K562 (cell line): ENCODE results near the gene DCP2. TPM values are rescaled to one million over a fixed set of nuclear protein-coding genes. Genes with fewer than 3 reads are reported as not detected.
A peak's percentile ranks its signal among the peaks of the same experiment; 100 is the strongest.

Source experiments
- ATAC-seq: fragments of 200-7000 bp; cut with Tn5 transposase; 3 replicates; pipeline ENCODE4 v1.9.1; 2020; ENCODE audit warnings: moderate library complexity
- BruUV-seq: library from RNA; stranded (reverse); fragments of 400-500 nt; replicated peaks from 2 replicates; lab custom pipeline; 2021; lab: Mats Ljungman, UMichigan
- CTCF ChIA-PET: fragments of 300-600 bp; formaldehyde crosslinking; extraction: SDS; loops from one replicate; lab custom pipeline; 2021; ENCODE audit warnings: low intra/inter-chr PET ratio; lab: Yijun Ruan, JAX
- POLR2A ChIA-PET: fragments of 300-600, 350-650 bp; sonication (Branson Sonifier 250); formaldehyde crosslinking; extraction: SDS; loops from one replicate; lab custom pipeline; 2021; ENCODE audit warnings: antibody characterized with exemption, inconsistent platforms; lab: Yijun Ruan, JAX
- DNase-seq, 4 experiments: peaks; one replicate each; pipeline versions ENCODE4 v3.0.0 to v3.0.0-alpha.2; 2011 to 2018; ENCODE audit warnings: low spot score in 3 of 4, mixed read lengths in 3 of 4; ENCODE audit errors: extremely low read depth in 1 of 4
- FAIRE-seq: peaks from 2 replicates; lab custom pipeline; 2011; peaks lifted over from hg19 to GRCh38; lab: Jason Lieb, UNC
- H2AFZ ChIP-seq: 2 replicates; pipeline ENCODE4 v1.6.0; 2011; ENCODE audit warnings: low read depth, low read length, control low read depth, inconsistent platforms
- H3K27ac ChIP-seq: fragments of 200-600 bp; 3 replicates; pipeline ENCODE4 v1.8.0; 2011; ENCODE audit warnings: low read depth, mild to moderate bottlenecking, control low read depth, inconsistent platforms, low read length, moderate library complexity, mixed read lengths; ENCODE audit errors: extremely low read depth
- H3K27me3 ChIP-seq, 2 experiments: fragments of 300-600 bp in 1 of 2; 2 replicates in 1 of 2; 3 replicates in 1 of 2; pipeline versions ENCODE4 v1.6.0 to v1.8.0; 2011; ENCODE audit warnings: inconsistent platforms in 2 of 2, low read length in 2 of 2, mild to moderate bottlenecking in 1 of 2, mixed read lengths in 1 of 2, moderate library complexity in 1 of 2; ENCODE audit not compliant: control insufficient read depth in 2 of 2, insufficient read depth in 2 of 2
- H3K36me3 ChIP-seq: fragments of 300-600 bp; 3 replicates; pipeline ENCODE4 v1.8.0; 2011; ENCODE audit warnings: mild to moderate bottlenecking, low read length, inconsistent platforms; ENCODE audit not compliant: control insufficient read depth, insufficient read depth
- H3K4me1 ChIP-seq, 2 experiments: fragments of 200-600 bp in 1 of 2; replicated peaks in 1 of 2; 2 replicates in 1 of 2; 3 replicates in 1 of 2; pipeline versions ENCODE4 v1.5.1 to v1.8.0; 2011; ENCODE audit warnings: inconsistent platforms in 2 of 2, low read length in 2 of 2, mild to moderate bottlenecking in 1 of 2, mixed read lengths in 1 of 2, moderate library complexity in 1 of 2; ENCODE audit not compliant: control insufficient read depth in 2 of 2, insufficient read depth in 2 of 2
- H3K4me2 ChIP-seq: 2 replicates; pipeline ENCODE4 v1.6.1; 2011; ENCODE audit warnings: low read length, control low read depth, inconsistent platforms, mixed read lengths; ENCODE audit not compliant: insufficient read depth
- H3K4me3 ChIP-seq: fragments of 200-600 bp; sonication (generic), shearing (Covaris generic); 2 replicates; pipeline ENCODE4 v1.5.1; 2016; ENCODE audit warnings: control low read depth, inconsistent platforms
- H3K79me2 ChIP-seq: fragments of 200-600 bp; 3 replicates; pipeline ENCODE4 v1.8.0; 2011; ENCODE audit warnings: low read length, inconsistent platforms; ENCODE audit not compliant: control insufficient read depth, insufficient read depth
- H3K9ac ChIP-seq, 2 experiments: 2 replicates each; pipeline versions ENCODE4 v1.6.0 to v1.6.1; 2011; ENCODE audit warnings: low read depth in 2 of 2, low read length in 2 of 2, control low read depth in 1 of 2, inconsistent platforms in 1 of 2, mild to moderate bottlenecking in 1 of 2, mixed read lengths in 1 of 2; ENCODE audit not compliant: insufficient read depth in 1 of 2
- H3K9me1 ChIP-seq: one replicate; pipeline ENCODE4 v1.6.0; 2011; ENCODE audit warnings: inconsistent platforms, mild to moderate bottlenecking, low read length, moderate library complexity; ENCODE audit not compliant: control insufficient read depth, insufficient read depth
- H3K9me3 ChIP-seq: replicated peaks from 2 replicates; pipeline ENCODE4 v1.5.1; 2011; ENCODE audit warnings: low read depth, low read length, inconsistent platforms; ENCODE audit not compliant: control insufficient read depth, insufficient read depth
- H4K20me1 ChIP-seq: replicated peaks from 2 replicates; pipeline ENCODE4 v1.6.1; 2011; ENCODE audit warnings: low read length, inconsistent platforms, mixed read lengths; ENCODE audit not compliant: control insufficient read depth, insufficient read depth
- BRCA1 ChIP-seq, 2 experiments: fragments of 450-650 bp in 1 of 2; sonication (generic) in 1 of 2; formaldehyde crosslinking in 1 of 2; IDR thresholded peaks; 2 replicates each; pipeline versions ENCODE4 v1.5.0 to v1.6.1; 2017 to 2020; ENCODE audit warnings: mild to moderate bottlenecking in 1 of 2, missing genetic modification reagents in 1 of 2
- CBFA2T3 ChIP-seq: fragments of 450-650 bp; IDR thresholded peaks from 2 replicates; pipeline ENCODE4 v1.6.1; 2017
- EHMT2 ChIP-seq: fragments of 450-650 bp; IDR thresholded peaks from 2 replicates; pipeline ENCODE4 v1.6.1; 2018; ENCODE audit warnings: antibody characterized with exemption
- ELF2 ChIP-seq: fragments of 250-450 bp; sonication (Bioruptor Pico); IDR thresholded peaks from 2 replicates; pipeline ENCODE4 v1.5.0; 2021; ENCODE audit warnings: mild to moderate bottlenecking
- HDGF ChIP-seq: fragments of 450-650 bp; IDR thresholded peaks from 2 replicates; pipeline ENCODE4 v1.6.1; 2016
- HNRNPH1 ChIP-seq: fragments of 200-400 bp; formaldehyde crosslinking; optimal IDR thresholded peaks from 2 replicates; pipeline ENCODE3; 2017; ENCODE audit warnings: low read depth, mild to moderate bottlenecking, low read length, moderate library complexity
- HNRNPUL1 ChIP-seq: fragments of 200-400 bp; formaldehyde crosslinking; IDR thresholded peaks from 2 replicates; pipeline ENCODE4 v1.6.1; 2017; ENCODE audit warnings: low read length
- MTA2 ChIP-seq: fragments of 450-650 bp; IDR thresholded peaks from 2 replicates; pipeline ENCODE4 v1.6.1; 2016; ENCODE audit warnings: low read depth
- NFE2L1 ChIP-seq: fragments of 450-650 bp; IDR thresholded peaks from 2 replicates; pipeline ENCODE4 v1.6.1; 2016; ENCODE audit warnings: missing genetic modification characterization, low read depth, mild to moderate bottlenecking, missing compliant biosample characterization, moderate library complexity, borderline replicate concordance
- SAFB2 ChIP-seq: fragments of 200-400 bp; formaldehyde crosslinking; IDR thresholded peaks from 2 replicates; pipeline ENCODE4 v1.6.1; 2018; ENCODE audit warnings: borderline replicate concordance, low read length, low read depth, moderate library complexity; ENCODE audit not compliant: severe bottlenecking
- TCF7L2 ChIP-seq: fragments of 150-350 bp; IDR thresholded peaks from 2 replicates; pipeline ENCODE4 v1.6.1; 2016; ENCODE audit warnings: low read depth, mild to moderate bottlenecking, low read length, moderate library complexity
- ZNF165 ChIP-seq: fragments of 250-450 bp; sonication (Bioruptor Pico); IDR thresholded peaks from 2 replicates; pipeline ENCODE4 v1.4.0; 2020; ENCODE audit warnings: borderline replicate concordance
- ZNF24 ChIP-seq: fragments of 450-650 bp; IDR thresholded peaks from 2 replicates; pipeline ENCODE4 v1.6.1; 2016
- WGBS: fragments of 100-300 bp; shearing (Covaris generic); methylation state at CpG from one replicate; pipeline ENCODE4 v1.1.6; 2016; ENCODE audit warnings: low coverage, mixed read lengths; ENCODE audit not compliant: insufficient coverage; ENCODE audit errors: missing lambda C conversion rate; 5-methylcytosine and 5-hydroxymethylcytosine counted together
- in situ Hi-C: fragments of 300-500 bp; cut with MboI; formaldehyde crosslinking; loops from 4 replicates; pipeline ENCODE4 v1.15.0; 2018; ENCODE audit warnings: inconsistent platforms, mixed read lengths
- intact Hi-C: fragments of 100-400 bp; cut with micrococcal nuclease; formaldehyde crosslinking; loops from 2 replicates; pipeline ENCODE4 v1.14.2; 2022
- polyA plus RNA-seq, 8 experiments: library from polyadenylated mRNA; depleted of rRNA in 4 of 8; stranded (reverse) in 5 of 8; unstranded in 3 of 8; fragments of >200 nt; fragmentation: Nextera tagmentation in 2 of 8; fragmentation: Illumina TruSeq in 1 of 8; extraction: Ambion mirVana in 2 of 8; extraction: Trizol in 1 of 8; gene quantifications; 2 replicates each; pipeline versions ENCODE4 v1.2.1 to v1.2.3, GENCODE V29; 2011 to 2014; ENCODE audit warnings: inconsistent platforms in 1 of 8, missing spikeins in 1 of 8
- total RNA-seq, 7 experiments: library from RNA; depleted of rRNA in 6 of 7; stranded (reverse); fragments of >200 nt in 6 of 7; fragmentation: Illumina TruSeq in 2 of 7; extraction: Trizol in 2 of 7; gene quantifications; 2 replicates each; pipeline versions ENCODE4 v1.2.1 to v1.2.3, GENCODE V29; 2011 to 2021; ENCODE audit warnings: low replicate concordance in 1 of 7
- TF ChIP-seq, protein P1 (sequence below): fragments of 450-650 bp; formaldehyde crosslinking; conservative IDR thresholded peaks from 2 replicates; pipeline ENCODE4 v1.4.0; 2022; ENCODE audit warnings: mild to moderate bottlenecking, missing genetic modification characterization
- TF ChIP-seq, protein P2 (sequence below): fragments of 450-650 bp; conservative IDR thresholded peaks from 2 replicates; pipeline ENCODE4 v1.6.1; 2016; ENCODE audit warnings: missing genetic modification characterization, low read depth, mild to moderate bottlenecking, control low read depth, missing compliant biosample characterization

The DCP2 gene
- total and polyA plus RNA-seq, 9 of the 15 experiments (the other 6 are each of a cell fraction or from before 2014, with no cell fraction given), result 25.9 to 109 (median 46.7) TPM

DNA sequence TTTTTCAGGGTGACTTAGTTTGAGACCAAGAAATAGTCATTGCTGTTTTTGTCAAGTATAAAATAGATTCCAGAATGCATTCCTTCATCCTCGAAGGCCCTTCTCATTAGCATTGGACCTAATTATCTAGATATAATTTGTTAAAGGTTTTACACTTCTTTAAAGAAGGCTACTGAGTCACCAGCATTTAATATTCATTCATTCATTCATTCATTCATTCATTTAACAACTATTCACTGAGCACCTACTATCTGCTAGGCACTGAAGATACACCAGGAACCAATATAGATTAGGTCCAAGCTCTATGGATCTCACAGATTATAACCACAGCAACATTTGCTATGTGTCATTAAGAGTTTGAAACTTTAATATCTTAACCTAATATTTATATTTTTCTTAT, 43.5 kb upstream of the DCP2 start:
- DNase-seq (no peak), FAIRE-seq (no peak), ATAC-seq (no peak)
- H3K27ac ChIP-seq, result no peak overlapping the region
- no peaks in the 10 kb centered on the region for H3K9me1 ChIP-seq
- ChIA-PET CTCF (no interaction called here), POLR2A (no interaction called here)
- H3K4me2 ChIP-seq, result no peak overlapping the region
- H3K9ac ChIP-seq, result no peak overlapping the region
- no peaks in the 10 kb centered on the region for H3K79me2 ChIP-seq
- 14% methylated on average over 1 of the region's 1 CpG for WGBS
- H3K4me1 ChIP-seq, result peaks cover 0 to 7% of the 10 kb centered on the region in 2 experiments; a peak in 2 of 5 replicates
- TF ChIP-seq ZNF24 (peak; percentile 86), MTA2 (no peak)
- in situ Hi-C loops (no loop called here), intact Hi-C loops (no loop called here)
- no peaks in the 10 kb centered on the region for H3K36me3 ChIP-seq
- H3K4me3 ChIP-seq, result no peak overlapping the region
- no peak overlapping the region for H2AFZ ChIP-seq
- H3K9me3 ChIP-seq, result no peaks in the 10 kb centered on the region
- BruUV-seq, result no TSS peak
- H3K27me3 ChIP-seq, result no peaks in the 10 kb centered on the region
- no peaks in the 10 kb centered on the region for H4K20me1 ChIP-seq

DNA sequence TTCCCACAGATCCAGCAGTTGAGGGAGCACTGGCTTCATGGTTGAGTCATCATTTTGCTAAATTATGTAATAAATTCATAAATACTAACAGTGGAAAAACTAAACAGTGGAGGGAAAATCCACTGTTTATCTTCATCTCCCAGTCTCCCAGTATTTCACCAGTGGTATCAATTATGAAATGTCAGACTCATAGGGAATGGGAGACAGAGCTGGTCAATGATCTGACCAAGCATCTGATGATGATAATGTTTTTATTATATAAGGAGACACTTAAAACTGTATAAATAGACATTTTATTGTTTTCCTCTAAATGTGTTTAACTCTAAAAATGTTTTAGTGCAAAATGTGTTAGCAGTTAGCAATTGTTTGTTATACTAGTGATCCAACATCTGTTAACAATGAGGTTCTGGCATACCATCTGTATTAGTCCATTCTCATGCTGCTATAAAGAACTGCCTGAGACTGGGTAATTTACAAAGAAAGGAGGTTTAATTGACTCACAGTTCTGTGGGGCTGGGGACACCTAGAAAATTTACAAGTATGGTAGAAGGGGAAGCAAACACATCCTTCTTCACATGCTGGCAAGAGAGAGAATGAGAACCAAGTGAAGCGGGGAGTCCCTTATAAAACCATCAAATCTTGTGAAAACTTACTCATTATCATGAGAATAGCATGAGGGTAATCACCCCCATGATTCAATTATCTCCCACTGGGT, 42.8 kb upstream of the DCP2 start:
- Histone ChIP-seq H3K36me3 (no peaks in the 10 kb centered on the region), H3K4me3 (no peak overlapping the region), H3K9ac (no peak overlapping the region), H3K79me2 (no peaks in the 10 kb centered on the region), H3K4me2 (no peak overlapping the region), H3K27me3 (no peaks in the 10 kb centered on the region), H3K9me1 (no peaks in the 10 kb centered on the region), H4K20me1 (no peaks in the 10 kb centered on the region), H3K9me3 (no peaks in the 10 kb centered on the region), H3K27ac (no peak overlapping the region), H2AFZ (no peak overlapping the region), H3K4me1 (peaks cover 0 to 7% of the 10 kb centered on the region in 2 experiments; a peak in 3 of 5 replicates)
- no peak for DNase-seq
- no peak for ATAC-seq
- intact Hi-C loops (no loop called here), in situ Hi-C loops (no loop called here)
- WGBS, result 20% methylated on average over 1 of the region's 1 CpG
- POLR2A ChIA-PET, result no interaction called here
- BruUV-seq, result no TSS peak
- CTCF ChIA-PET, result no interaction called here
- FAIRE-seq, result no peak
- TF ChIP-seq BRCA1 (IDR thresholded peaks at IDR 0.05) (no peak), BRCA1 (CRISPR knock-in tag; IDR thresholded peaks at IDR 0.05) (no peak), TCF7L2 (no peak), HDGF (no peak), NFE2L1 (tag) (no peak), HNRNPUL1 (no peak), EHMT2 (no peak), CBFA2T3 (no peak), ELF2 (CRISPR knock-in tag) (no peak), HNRNPH1 (no peak), ZNF165 (CRISPR knock-in tag) (no peak), SAFB2 (no peak)
- TF ChIP-seq, protein P1, sequence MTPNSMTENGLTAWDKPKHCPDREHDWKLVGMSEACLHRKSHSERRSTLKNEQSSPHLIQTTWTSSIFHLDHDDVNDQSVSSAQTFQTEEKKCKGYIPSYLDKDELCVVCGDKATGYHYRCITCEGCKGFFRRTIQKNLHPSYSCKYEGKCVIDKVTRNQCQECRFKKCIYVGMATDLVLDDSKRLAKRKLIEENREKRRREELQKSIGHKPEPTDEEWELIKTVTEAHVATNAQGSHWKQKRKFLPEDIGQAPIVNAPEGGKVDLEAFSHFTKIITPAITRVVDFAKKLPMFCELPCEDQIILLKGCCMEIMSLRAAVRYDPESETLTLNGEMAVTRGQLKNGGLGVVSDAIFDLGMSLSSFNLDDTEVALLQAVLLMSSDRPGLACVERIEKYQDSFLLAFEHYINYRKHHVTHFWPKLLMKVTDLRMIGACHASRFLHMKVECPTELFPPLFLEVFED (CRISPR knock-in tag), result no peak
- TF ChIP-seq, protein P2, sequence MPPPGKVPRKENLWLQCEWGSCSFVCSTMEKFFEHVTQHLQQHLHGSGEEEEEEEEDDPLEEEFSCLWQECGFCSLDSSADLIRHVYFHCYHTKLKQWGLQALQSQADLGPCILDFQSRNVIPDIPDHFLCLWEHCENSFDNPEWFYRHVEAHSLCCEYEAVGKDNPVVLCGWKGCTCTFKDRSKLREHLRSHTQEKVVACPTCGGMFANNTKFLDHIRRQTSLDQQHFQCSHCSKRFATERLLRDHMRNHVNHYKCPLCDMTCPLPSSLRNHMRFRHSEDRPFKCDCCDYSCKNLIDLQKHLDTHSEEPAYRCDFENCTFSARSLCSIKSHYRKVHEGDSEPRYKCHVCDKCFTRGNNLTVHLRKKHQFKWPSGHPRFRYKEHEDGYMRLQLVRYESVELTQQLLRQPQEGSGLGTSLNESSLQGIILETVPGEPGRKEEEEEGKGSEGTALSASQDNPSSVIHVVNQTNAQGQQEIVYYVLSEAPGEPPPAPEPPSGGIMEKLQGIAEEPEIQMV (tag), result no peak
